Lung (tissue), 12 donors: ENCODE data around the gene VOPP1. TPM values are rescaled to one million over a fixed set of nuclear protein-coding genes. Genes with fewer than 3 reads are reported as not detected.

Experiments used
- ATAC-seq: fragments of 200-7000 bp; cut with Tn5 transposase; one replicate; pipeline ENCODE4 v1.9.1; 2020; ENCODE audit warnings: moderate number of reproducible peaks; ENCODE audit not compliant: insufficient read depth, low FRiP score
- DNase-seq, 3 donors: peaks; one replicate each; pipeline ENCODE4 v3.0.0-alpha.2; 2013 to 2017
- H3K27ac ChIP-seq, 2 donors: one replicate each; pipeline ENCODE4 v1.5.1; 2013; ENCODE audit warnings: mild to moderate bottlenecking in 2 of 2, moderate library complexity in 2 of 2, control low read depth in 1 of 2, inconsistent platforms in 1 of 2, low read depth in 1 of 2, low read length in 1 of 2
- H3K27me3 ChIP-seq, 3 donors: one replicate each; pipeline ENCODE4 v1.5.1; 2013; ENCODE audit warnings: low read length in 2 of 3; ENCODE audit not compliant: control insufficient read depth in 3 of 3, insufficient read depth in 3 of 3
- H3K36me3 ChIP-seq, 4 donors: one replicate each; pipeline ENCODE4 v1.5.1; 2013; ENCODE audit warnings: low read length in 4 of 4, mild to moderate bottlenecking in 1 of 4, moderate library complexity in 1 of 4; ENCODE audit not compliant: control insufficient read depth in 4 of 4, insufficient read depth in 4 of 4
- H3K4me1 ChIP-seq, 5 donors: one replicate each; pipeline ENCODE4 v1.5.1; 2013; ENCODE audit warnings: low read length in 5 of 5, mild to moderate bottlenecking in 2 of 5, moderate library complexity in 1 of 5; ENCODE audit not compliant: control insufficient read depth in 5 of 5, insufficient read depth in 5 of 5
- H3K4me3 ChIP-seq: one replicate; pipeline ENCODE4 v1.5.1; 2013; ENCODE audit warnings: mild to moderate bottlenecking, control low read depth, moderate library complexity
- H3K9ac ChIP-seq, 2 donors: one replicate each; pipeline ENCODE4 v1.5.1; 2013; ENCODE audit warnings: low read length in 2 of 2, control low read depth in 1 of 2; ENCODE audit not compliant: insufficient read depth in 1 of 2
- H3K9me3 ChIP-seq, 4 donors: one replicate each; pipeline ENCODE4 v1.5.1; 2013; ENCODE audit warnings: low read length in 3 of 4, mild to moderate bottlenecking in 1 of 4, moderate library complexity in 1 of 4; ENCODE audit not compliant: control insufficient read depth in 4 of 4, insufficient read depth in 3 of 4
- WGBS, 2 donors: extraction: QIAGEN DNeasy Blood & Tissue Kit; methylation state at CpG; one replicate each; pipeline ENCODE4 v1.1.7; 2013; 5-methylcytosine and 5-hydroxymethylcytosine counted together
- polyA plus RNA-seq, 2 donors: library from polyadenylated mRNA; stranded (reverse); fragments of 200-250 nt; gene quantifications; one replicate each; pipeline ENCODE4 v1.2.1, GENCODE V29; 2013
- total RNA-seq, 2 donors: library from RNA; depleted of rRNA in 1 of 2; stranded (reverse); fragments of >200 nt in 1 of 2; gene quantifications; one replicate each; pipeline ENCODE4 v1.2.1, GENCODE V29; 2014 to 2021
- TF ChIP-seq, protein P1 (sequence below): IDR thresholded peaks from 2 replicates; pipeline ENCODE4 v1.5.1; 2012; ENCODE audit warnings: mild to moderate bottlenecking; ENCODE audit errors: control extremely low read depth, extremely low read depth
- donor health status: control.
- donor health status: control.
- donor health status: Bipolar disorder and iron deficiency.
- donor health status: healthy.
- donor health status: DM: yes; HTN: yes; CAD: no.

VOPP1 gene
- total and polyA plus RNA-seq, 4 donors: 25.8 to 64.0 (median 38.0) TPM

DNA sequence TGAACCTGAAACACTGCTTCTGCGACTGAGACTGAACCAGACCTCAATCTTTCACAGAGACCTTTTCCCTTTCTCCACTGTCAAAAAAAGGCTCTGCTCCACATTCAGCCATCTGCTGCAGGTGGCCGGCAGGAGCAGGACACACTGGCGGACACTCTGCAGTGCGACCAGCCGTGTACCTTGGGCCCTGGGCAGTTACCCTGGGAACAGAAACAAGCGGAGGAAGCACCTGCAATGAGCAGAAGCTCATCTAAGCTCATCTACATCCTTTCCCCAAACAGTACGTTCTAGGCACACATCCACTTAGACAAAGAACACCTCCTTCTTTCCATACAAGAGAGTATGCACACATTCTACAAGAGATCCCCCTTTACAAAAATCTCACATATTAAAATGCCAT is 22.8 kb downstream of the VOPP1 start:
- TF ChIP-seq, protein P1, sequence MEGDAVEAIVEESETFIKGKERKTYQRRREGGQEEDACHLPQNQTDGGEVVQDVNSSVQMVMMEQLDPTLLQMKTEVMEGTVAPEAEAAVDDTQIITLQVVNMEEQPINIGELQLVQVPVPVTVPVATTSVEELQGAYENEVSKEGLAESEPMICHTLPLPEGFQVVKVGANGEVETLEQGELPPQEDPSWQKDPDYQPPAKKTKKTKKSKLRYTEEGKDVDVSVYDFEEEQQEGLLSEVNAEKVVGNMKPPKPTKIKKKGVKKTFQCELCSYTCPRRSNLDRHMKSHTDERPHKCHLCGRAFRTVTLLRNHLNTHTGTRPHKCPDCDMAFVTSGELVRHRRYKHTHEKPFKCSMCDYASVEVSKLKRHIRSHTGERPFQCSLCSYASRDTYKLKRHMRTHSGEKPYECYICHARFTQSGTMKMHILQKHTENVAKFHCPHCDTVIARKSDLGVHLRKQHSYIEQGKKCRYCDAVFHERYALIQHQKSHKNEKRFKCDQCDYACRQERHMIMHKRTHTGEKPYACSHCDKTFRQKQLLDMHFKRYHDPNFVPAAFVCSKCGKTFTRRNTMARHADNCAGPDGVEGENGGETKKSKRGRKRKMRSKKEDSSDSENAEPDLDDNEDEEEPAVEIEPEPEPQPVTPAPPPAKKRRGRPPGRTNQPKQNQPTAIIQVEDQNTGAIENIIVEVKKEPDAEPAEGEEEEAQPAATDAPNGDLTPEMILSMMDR: no peak
- H3K9me3 ChIP-seq: peaks cover 0 to 2% (median 0%) of the 10 kb centered on the region in 4 donors
- no peak for DNase-seq
- WGBS, 2 donors: 83 to 86% methylated on average over 7 of the region's 7 CpGs
- H3K27me3 ChIP-seq: no peaks in the 10 kb centered on the region
- peaks cover 0 to 26% (median 20%) of the 10 kb centered on the region in 5 donors for H3K4me1 ChIP-seq
- no peak overlapping the region for H3K4me3 ChIP-seq
- no peak for ATAC-seq
- H3K9ac ChIP-seq: no peak overlapping the region
- H3K27ac ChIP-seq: no peak overlapping the region
- H3K36me3 ChIP-seq: no peaks in the 10 kb centered on the region

DNA sequence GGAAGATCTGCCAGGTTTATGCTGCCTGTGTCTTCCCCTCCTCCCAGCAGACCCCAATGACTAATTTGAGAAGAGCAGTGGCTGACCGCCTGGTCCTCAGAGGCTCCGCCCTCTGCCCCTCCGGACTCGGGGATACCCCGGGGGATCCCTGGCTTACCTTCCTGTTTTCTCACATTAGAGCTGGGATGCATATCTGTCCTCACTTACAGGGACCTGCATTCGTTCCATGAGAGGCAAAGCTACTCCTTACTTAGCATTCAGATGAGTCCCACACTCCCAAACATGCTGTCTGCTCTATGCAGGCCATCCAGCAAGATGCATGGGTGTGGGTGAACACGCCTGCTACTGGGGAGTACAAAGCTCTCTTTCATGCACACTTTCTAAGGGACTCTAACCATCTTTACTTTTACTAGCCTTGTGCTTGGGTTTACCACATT is 24.0 kb downstream of the VOPP1 start:
- DNase-seq (no peak), ATAC-seq (no peak)
- H3K4me1 ChIP-seq: peaks cover 0 to 17% (median 9%) of the 10 kb centered on the region in 5 donors
- WGBS, 2 donors: 80 to 84% methylated on average over 7 of the region's 7 CpGs
- H3K9me3 ChIP-seq: no peaks in the 10 kb centered on the region
- H3K9ac ChIP-seq: no peak overlapping the region
- no peak overlapping the region for H3K4me3 ChIP-seq
- TF ChIP-seq, protein P1: no peak
- no peaks in the 10 kb centered on the region for H3K36me3 ChIP-seq
- H3K27me3 ChIP-seq: no peaks in the 10 kb centered on the region
- no peak overlapping the region for H3K27ac ChIP-seq

DNA sequence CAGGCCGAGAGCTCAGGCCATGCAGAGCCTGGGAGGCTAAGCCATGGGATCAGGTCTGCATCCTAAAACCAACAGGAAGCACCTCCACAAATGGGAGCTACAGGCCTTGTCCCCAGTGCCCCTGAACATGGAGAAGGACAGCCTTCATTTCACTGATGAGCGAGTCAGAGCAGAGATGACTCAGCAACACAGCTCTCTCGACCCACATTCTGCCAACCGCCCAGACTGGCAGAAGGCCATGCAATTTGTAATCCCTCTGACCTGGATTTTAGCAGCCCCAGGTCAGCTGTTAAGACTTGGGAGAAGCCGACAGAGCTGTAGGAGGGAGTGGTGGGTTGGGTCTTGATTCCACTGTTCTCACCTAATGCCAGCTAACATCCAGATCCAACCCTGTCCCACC is 25.5 kb downstream of the VOPP1 start:
- Histone ChIP-seq H3K36me3 (no peaks in the 10 kb centered on the region), H3K4me3 (no peak overlapping the region), H3K27ac (peak overlapping the region in 1 of 2 donors; percentile 28), H3K9ac (no peak overlapping the region), H3K27me3 (no peaks in the 10 kb centered on the region), H3K4me1 (peaks cover 0 to 15% (median 0%) of the 10 kb centered on the region in 5 donors), H3K9me3 (no peaks in the 10 kb centered on the region)
- DNase-seq (no peak), ATAC-seq (peak; percentile 45)
- TF ChIP-seq, protein P1: no peak
- 26 to 32% methylated on average over 5 of the region's 5 CpGs for WGBS, 2 donors

- Histone ChIP-seq H3K36me3 (no peaks in the 10 kb centered on the region), H3K4me1 (peaks cover 0 to 13% (median 0%) of the 10 kb centered on the region in 5 donors), H3K27me3 (no peaks in the 10 kb centered on the region), H3K9ac (no peak overlapping the region), H3K9me3 (peaks cover 0 to under 1% (median 0%) of the 10 kb centered on the region in 4 donors), H3K27ac (no peak overlapping the region), H3K4me3 (no peak overlapping the region)
- TF ChIP-seq, protein P1: no peak
- WGBS, 2 donors: 93 to 95% methylated on average over 6 of the region's 6 CpGs
- ATAC-seq: no peak
- no peak for DNase-seq
Observed at GRCh38 chr7:55545496-55545895, 26.8 kb downstream of the VOPP1 start.
